GM21515 (cell line): ENCODE results near the gene ABHD5.

ENCODE experiments used
- ATAC-seq: cut with Tn5 transposase; IDR thresholded peaks from one replicate; pipeline ENCODE4 v1.9.1; 2021; ENCODE audit not compliant: unreplicated experiment

Gene ABHD5

DNA sequence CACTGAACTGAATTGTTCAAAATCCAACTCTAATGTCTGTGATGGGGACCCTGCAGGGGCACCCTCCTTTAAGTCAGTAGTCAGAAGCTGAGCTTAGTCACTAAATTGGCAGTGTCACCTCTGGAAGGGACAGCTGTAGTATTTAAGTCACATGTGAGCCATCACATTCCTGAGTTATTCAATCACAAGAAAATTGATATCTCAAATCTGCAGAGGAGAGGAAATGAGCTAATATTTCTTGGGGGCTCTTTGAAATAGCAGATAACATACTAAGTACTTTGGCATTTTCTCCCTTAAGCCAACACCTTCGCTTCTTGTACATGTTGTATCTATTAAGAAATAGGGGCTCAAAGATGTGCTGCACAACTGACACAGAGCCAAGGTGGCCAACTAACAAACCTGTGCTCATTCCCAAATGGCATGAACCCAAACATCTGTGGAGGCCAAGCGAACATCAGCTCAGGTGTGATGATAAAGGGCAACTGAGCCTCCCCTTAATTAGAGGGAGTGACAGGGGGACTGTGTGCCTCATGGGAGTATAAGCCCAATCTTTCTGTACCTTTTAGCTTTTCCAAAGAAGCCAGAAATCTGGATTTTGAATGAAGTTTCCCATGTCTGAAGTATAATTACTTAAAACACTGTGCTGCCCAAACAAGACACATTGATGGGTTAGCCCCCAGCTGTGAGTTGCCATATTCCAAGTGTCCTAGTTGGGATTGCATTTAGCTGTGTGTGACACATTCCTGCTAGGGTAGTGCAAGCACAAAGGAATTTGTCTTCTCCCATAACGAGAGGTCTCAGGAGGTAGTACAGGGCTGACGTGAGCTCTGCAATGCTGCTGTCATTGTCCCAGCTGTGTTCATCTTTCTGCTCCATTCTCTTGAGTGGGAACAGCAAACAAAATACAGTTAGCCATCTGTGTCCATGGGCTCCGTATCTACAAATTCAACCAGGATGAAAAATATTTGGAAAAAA is 63.3 kb downstream of the ABHD5 start:
- ATAC-seq: no peak

GRCh38 chr3:43755516-43756200 is 64.9 kb downstream of the ABHD5 start:
- ATAC-seq: no peak

GRCh38 chr3:43757666-43758321 is 67.1 kb downstream of the ABHD5 start:
- ATAC-seq: no peak

DNA sequence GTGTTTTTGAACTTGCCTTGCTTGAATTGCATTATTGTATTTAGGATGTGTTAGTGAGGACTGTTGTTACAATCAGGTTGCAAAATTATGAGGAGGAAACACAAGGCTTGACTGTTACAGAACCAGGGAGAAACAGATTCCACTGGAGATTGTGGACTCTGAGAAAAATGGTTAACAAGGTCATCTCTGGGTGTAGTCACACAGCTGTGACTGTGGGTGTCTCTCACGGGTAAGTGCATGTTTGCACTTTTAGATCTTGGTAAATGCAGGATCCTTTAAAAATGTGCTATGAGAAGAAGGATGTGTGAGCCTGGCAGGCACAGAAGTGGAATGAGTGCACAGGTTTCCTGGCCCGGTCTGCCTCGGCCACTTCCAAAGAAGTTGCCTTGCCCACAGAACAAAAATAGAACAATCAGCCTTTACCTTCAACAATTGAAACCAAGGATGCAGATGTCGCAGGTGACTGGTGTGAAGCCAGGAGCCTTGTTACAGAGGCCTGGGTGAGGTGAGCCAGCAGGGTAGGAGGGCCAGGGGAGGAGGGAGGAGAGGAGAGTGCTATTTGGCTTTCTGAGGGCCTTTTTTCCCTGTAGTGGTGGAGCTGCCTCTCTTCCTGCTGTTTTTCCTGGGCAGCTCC is 68.0 kb downstream of the ABHD5 start:
- no peak for ATAC-seq

DNA sequence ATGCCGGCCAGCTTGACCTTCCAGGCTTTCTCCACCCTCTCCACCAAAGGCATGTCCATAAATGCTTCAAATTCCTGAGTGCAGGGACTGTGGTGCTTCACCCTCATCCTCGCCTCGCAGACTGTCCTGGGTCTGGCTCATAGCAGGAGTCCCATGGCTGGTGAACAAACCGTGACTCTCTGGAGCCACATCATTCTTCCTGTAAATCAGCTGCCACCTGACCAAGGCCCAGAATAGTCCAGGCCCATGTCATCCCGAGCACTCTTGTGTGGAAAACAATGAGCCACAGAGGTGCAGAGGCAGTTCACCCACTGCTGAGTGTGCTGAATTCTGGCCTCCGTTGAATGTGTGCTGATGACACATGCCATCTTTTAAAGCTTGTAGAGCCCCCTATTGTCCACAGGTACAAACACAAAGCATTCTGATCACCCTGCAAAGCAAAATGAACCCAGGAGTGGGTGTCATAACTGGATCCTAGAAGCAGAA is 68.6 kb downstream of the ABHD5 start:
- no peak for ATAC-seq

GRCh38 chr3:43759938-43760337 is 69.2 kb downstream of the ABHD5 start:
- no peak for ATAC-seq

GRCh38 chr3:43760938-43761337 is 70.2 kb downstream of the ABHD5 start:
- no peak for ATAC-seq

- no peak for ATAC-seq
Measured at GRCh38 chr3:43762451-43762850, 71.7 kb downstream of the ABHD5 start.

GRCh38 chr3:43764056-43764455 is 73.3 kb downstream of the ABHD5 start:
- no peak for ATAC-seq

- no peak for ATAC-seq
Measured at GRCh38 chr3:43764471-43764870, 73.7 kb downstream of the ABHD5 start.

DNA sequence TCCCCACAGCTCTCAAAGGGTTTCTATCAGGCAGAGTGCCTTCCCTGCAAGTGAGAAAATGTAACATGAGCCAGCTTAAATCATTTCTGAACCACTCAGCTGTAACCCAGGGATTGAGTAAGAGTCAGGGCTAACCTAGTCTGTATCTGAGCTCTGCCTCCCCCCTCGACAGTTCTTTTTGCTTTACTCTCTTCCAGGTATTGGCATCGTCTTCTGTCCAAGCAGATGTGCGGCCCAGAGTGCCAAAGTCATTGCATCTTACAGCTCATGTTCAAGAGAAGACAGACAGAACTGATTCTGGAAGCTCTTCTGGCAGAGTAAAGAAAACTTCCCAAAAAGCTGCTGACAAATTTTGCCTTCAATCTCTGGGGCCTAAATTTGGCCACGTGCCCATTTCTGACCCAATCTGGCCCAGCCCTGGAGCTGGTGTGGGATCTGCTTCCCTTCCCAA is 74.8 kb downstream of the ABHD5 start:
- no peak for ATAC-seq

DNA sequence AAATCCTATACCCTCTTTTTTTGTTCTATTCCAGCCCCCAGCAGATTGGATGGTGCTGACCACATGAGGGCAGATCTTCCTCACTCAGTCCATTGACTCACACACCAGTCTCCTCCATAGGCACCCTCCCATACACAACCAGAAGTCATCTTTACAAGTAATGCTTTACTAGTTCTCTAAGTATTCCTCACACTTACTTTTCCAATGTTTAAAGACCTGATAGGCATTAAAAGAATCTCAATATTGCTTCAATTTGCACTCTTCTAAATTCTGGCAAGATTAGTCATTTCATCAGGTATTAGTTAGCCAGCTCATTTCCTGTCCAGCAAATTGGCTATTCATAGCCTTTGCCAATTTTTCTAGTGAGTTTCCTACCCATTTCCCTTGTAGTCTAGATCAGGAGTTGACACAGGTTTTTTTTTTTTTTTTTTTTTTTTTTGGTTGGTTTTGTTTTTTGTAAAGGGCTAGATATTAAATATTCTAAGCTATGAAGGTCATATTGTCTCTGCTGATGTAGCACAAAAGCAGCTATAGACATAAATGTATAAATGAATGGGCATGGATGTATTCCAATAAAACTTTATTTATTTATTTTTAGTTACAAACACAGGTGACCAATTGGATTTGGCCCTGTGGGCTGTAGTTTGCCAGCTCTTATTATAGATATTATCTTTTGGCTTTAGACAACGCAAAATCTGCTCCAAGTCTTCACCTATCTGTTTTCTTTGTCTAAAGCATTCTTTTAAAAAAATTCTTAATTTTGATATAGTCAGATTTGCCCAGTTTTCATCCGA is 76.1 kb downstream of the ABHD5 start:
- no peak for ATAC-seq

DNA sequence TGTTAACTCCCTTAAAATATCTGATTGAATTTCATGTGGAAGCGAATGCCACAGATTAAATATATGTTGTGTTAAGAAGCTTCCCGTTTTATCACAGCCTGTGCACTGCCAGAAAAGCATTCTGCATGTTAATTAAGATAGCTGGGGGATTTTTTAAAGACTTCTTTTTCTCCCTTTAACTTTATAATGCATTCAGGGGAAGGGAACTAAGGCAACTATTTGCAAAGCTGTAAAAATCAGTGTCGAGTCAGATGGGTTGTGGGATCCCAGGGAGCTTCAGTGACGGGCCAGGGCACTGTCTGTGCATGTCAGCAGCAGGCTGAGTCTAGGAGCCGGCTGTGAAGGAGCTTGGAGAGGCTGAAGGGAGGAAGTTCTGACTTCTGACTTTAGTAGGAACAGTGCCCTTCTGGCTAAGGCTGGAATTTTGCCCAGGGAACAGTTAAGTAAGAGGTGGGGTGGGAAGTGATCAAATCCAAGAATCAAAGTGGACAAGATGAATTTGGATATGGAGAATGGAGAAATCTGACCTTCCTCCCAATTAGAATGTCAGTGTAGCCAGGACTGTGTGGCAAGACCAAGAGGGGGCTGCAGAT is 77.7 kb downstream of the ABHD5 start:
- no peak for ATAC-seq

- ATAC-seq: no peak
Measured at GRCh38 chr3:43769097-43769884, 78.6 kb downstream of the ABHD5 start.

DNA sequence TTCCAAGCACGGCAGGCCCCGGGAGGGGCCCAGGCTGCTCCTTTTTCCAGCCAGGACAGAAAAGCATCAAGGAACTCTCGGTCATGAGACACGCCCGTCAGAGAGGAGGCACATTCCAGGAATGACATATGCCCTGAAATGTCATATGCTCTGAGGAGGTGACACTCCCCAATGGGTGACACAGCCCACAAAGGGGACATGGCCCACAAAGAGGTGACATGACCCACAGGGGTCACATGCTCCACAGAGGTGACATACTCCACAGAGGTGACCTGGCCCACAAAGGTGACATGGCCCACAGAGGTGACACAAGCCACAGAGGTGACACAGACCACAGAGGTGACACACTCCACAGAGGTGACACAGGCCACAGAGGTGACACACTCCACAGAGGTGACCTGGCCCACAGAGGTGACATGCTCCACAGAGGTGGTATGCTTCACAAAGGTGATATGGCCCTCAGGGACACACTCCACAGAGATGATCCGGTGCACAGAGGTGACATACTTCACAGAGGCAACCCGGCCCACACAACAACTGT is 79.2 kb downstream of the ABHD5 start:
- ATAC-seq: no peak

DNA sequence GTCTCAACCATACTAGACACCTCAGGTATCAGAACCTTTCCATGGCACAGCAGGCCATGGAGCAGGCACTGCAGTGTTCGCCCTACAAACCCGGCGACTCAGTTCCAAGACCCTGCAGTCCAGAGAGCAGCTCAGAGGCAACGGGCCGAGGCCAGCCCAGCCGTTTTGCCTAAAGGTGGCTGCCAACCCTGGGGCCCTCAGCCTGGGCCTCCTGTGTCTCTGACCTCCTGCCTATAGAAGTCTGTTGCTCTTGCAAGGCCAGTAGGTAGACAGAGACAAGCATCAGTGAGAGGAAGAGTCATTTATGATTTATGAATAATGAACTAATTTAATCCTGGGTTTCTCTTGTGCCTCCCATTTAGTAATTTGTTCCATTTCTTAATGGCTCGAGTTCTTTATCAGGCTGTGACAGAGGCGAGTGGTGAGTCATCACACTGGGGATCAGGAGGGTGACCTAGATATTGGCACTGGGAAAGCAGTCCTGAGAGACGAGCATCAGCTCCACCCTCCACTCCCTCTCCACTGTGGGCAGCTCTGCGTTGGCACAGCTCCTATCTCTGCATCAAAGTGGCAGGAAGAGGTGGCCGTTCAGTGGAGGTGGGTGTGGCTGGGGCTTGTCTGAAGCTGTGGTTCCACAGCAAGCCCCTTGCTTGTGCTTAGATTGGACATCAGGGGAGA is 79.8 kb downstream of the ABHD5 start:
- no peak for ATAC-seq

DNA sequence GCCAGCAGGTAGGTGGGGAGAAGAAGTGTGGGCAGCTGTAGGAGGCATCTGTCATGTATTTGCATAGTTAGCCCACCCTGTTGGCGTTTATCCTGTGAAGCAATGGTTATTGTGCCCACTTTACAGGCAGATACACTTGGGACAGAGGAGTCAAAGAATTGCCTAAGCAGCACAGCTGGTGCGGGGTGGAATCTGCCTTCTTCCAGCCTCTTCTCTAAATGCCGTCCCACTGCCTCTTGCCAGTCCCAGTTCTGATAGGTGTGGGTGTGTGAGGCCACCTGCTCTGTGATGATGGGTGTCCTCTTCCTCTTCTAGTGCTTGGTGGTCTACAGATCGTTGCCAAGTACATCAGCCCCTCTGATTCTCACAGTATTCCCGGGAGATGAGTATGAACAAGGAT is 80.9 kb downstream of the ABHD5 start:
- no peak for ATAC-seq
